DOHH2 (cell line): ENCODE data around the gene C16orf90.
"Not testable (repeated sequence)": the region's sequence is repeated elsewhere in the genome, so short reads cannot be mapped to it uniquely, and the experiment has no call there.

Experiments used
- H3F3A ChIP-seq: fragments of 200-600 bp; sonication (generic), shearing (Covaris generic); 2 replicates; pipeline ENCODE4 v1.6.0; 2016; ENCODE audit warnings: antibody characterized with exemption, mild to moderate bottlenecking; ENCODE audit not compliant: control insufficient read depth, insufficient read depth
- H3K27ac ChIP-seq: fragments of 200-600 bp; sonication (generic); 2 replicates; pipeline ENCODE4 v1.5.1; 2014; ENCODE audit warnings: low read depth, mild to moderate bottlenecking, low read length, moderate library complexity
- H3K27me3 ChIP-seq: fragments of 200-600 bp; sonication (generic); 2 replicates; pipeline ENCODE4 v1.6.1; 2014; ENCODE audit warnings: mild to moderate bottlenecking, low read length, mixed read lengths; ENCODE audit not compliant: control insufficient read depth
- H3K36me3 ChIP-seq: fragments of 200-600 bp; sonication (generic); 2 replicates; pipeline ENCODE4 v1.6.1; 2014; ENCODE audit warnings: mild to moderate bottlenecking, low read length, moderate library complexity, mixed read lengths; ENCODE audit not compliant: control insufficient read depth
- H3K4me1 ChIP-seq: fragments of 200-600 bp; sonication (generic); 2 replicates; pipeline ENCODE4 v1.6.1; 2014; ENCODE audit warnings: mild to moderate bottlenecking, low read length, mixed read lengths; ENCODE audit not compliant: control insufficient read depth
- H3K4me2 ChIP-seq: fragments of 200-600 bp; sonication (generic); 2 replicates; pipeline ENCODE4 v1.6.0; 2014; ENCODE audit warnings: mild to moderate bottlenecking, low read length, moderate library complexity
- H3K4me3 ChIP-seq: fragments of 200-600 bp; sonication (generic); 2 replicates; pipeline ENCODE4 v1.5.1; 2014; ENCODE audit warnings: mild to moderate bottlenecking, low read length, mixed read lengths
- H3K79me2 ChIP-seq: fragments of 200-600 bp; sonication (generic); 2 replicates; pipeline ENCODE4 v1.6.1; 2014; ENCODE audit warnings: mild to moderate bottlenecking, low read length, mixed read lengths; ENCODE audit not compliant: control insufficient read depth
- H3K9me2 ChIP-seq: fragments of 200-600 bp; sonication (generic); replicated peaks from 2 replicates; pipeline ENCODE4 v1.6.1; 2014; ENCODE audit warnings: mild to moderate bottlenecking, low read length, mixed read lengths; ENCODE audit not compliant: control insufficient read depth
- H3K9me3 ChIP-seq: fragments of 200-600 bp; sonication (generic); 2 replicates; pipeline ENCODE4 v1.6.1; 2014; ENCODE audit warnings: antibody characterized with exemption, low read length, mixed read lengths; ENCODE audit not compliant: control insufficient read depth, insufficient read depth
- H4K20me1 ChIP-seq: fragments of 200-600 bp; sonication (generic); 2 replicates; pipeline ENCODE4 v1.6.0; 2014; ENCODE audit warnings: low read depth, mild to moderate bottlenecking, antibody characterized with exemption, low read length, moderate library complexity; ENCODE audit not compliant: control insufficient read depth, insufficient read depth
- EZH2phosphoT487 ChIP-seq: fragments of 200-600 bp; sonication (generic); IDR thresholded peaks from 2 replicates; pipeline ENCODE4 v1.6.1; 2017; ENCODE audit warnings: borderline replicate concordance, mild to moderate bottlenecking, antibody characterized with exemption, low read length, moderate library complexity, mixed read lengths
- TF ChIP-seq, protein P1 (sequence below): fragments of 200-600 bp; sonication (generic); IDR thresholded peaks from one replicate; pipeline ENCODE4 v1.5.1; 2014; ENCODE audit warnings: antibody characterized with exemption, mild to moderate bottlenecking, low read depth, low read length; ENCODE audit not compliant: poor library complexity, severe bottlenecking

Gene C16orf90

DNA sequence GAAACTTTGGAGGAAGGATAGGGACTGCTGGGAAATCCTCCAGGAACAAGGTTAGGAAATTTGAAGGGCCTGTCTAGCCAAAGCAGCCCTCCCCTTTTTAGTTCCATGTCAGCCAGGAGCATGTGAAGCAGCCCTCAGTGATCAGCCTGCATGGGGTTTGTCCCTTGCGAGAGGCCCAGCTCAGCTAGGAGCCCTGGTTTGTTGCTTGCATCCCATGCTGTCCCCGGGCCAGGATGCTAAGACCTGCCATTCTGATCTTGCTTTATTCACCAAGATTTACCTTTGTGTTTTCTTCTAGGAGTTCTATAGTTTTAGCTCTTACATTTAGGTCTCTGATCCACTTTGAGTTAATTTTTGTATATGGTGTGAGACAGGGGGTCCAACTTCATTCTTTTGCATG is 33.1 kb upstream of the C16orf90 start:
- no peak for TF ChIP-seq EZH2phosphoT487
- TF ChIP-seq, protein P1, sequence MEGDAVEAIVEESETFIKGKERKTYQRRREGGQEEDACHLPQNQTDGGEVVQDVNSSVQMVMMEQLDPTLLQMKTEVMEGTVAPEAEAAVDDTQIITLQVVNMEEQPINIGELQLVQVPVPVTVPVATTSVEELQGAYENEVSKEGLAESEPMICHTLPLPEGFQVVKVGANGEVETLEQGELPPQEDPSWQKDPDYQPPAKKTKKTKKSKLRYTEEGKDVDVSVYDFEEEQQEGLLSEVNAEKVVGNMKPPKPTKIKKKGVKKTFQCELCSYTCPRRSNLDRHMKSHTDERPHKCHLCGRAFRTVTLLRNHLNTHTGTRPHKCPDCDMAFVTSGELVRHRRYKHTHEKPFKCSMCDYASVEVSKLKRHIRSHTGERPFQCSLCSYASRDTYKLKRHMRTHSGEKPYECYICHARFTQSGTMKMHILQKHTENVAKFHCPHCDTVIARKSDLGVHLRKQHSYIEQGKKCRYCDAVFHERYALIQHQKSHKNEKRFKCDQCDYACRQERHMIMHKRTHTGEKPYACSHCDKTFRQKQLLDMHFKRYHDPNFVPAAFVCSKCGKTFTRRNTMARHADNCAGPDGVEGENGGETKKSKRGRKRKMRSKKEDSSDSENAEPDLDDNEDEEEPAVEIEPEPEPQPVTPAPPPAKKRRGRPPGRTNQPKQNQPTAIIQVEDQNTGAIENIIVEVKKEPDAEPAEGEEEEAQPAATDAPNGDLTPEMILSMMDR = no peak
- no peaks in the 10 kb centered on the region for H3K9me3 ChIP-seq
- H3K36me3 ChIP-seq = peaks cover 26% of the 10 kb centered on the region
- H3K4me1 ChIP-seq = peaks cover 32% of the 10 kb centered on the region
- no peaks in the 10 kb centered on the region for H3K27me3 ChIP-seq
- H3F3A ChIP-seq = peaks cover 6% of the 10 kb centered on the region
- H3K4me3 ChIP-seq = no peak overlapping the region
- H3K27ac ChIP-seq = no peak overlapping the region
- no peak overlapping the region for H3K4me2 ChIP-seq
- H3K79me2 ChIP-seq = no peaks in the 10 kb centered on the region
- H4K20me1 ChIP-seq = no peaks in the 10 kb centered on the region
- no peaks in the 10 kb centered on the region for H3K9me2 ChIP-seq

DNA sequence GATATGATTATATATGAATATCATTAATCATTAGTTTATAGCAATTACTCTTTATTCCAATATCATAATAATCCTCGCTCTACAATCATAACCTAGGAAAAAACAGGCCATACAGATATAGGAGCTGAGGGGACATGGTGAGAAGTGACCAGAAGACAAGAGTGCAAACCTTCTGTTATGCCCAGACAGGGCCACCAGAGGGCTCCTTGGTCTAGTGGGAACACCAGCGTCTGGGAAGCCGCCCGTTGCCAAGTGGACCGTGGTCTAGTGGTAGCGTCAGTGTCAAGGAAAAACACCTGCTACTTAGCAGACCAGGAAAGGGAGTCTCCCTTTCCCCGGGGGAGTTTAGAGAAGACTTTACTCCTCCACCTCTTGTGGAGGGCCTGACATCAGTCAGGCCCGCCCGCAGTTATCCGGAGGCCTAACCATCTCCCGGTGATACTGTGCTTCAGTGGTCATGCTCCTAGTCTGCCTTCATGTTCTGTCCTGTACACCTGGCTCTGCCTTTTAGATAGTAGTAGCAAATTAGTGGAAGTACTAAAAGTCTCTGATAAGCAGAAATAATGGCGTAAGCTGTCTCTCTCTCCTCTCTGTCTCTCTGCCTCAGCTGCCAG is 32.0 kb upstream of the C16orf90 start:
- not testable (repeated sequence) for H3K9me3 ChIP-seq, H3K27ac ChIP-seq, H3K4me3 ChIP-seq, H3K27me3 ChIP-seq, H3K4me2 ChIP-seq, H4K20me1 ChIP-seq, H3K79me2 ChIP-seq, H3K9me2 ChIP-seq
- Histone ChIP-seq H3F3A (peaks cover 11% of the 10 kb centered on the region), H3K36me3 (peaks cover 29% of the 10 kb centered on the region), H3K4me1 (peaks cover 32% of the 10 kb centered on the region)
- TF ChIP-seq, protein P1 = peak; percentile 57

DNA sequence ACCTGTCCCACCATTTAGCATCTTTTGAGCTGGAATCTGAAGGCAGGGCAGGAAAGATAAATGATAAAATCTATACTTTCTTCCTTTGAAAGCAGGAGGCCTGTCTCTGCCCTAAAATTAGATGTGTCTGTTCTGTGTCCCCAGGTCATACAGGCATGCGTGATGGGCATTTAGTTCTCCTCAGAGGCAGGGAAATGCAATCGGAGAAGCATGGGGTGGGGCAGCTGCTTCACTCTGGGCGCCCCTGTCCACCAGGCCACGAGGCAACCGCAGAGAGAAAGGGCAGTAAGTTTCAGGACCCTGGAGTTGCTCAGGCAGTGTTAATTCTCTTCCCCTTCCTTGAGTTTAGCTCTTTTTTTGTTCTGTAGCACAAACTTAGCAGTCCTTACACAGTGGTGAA is 30.7 kb upstream of the C16orf90 start:
- H3K4me1 ChIP-seq = peaks cover 32% of the 10 kb centered on the region
- no peaks in the 10 kb centered on the region for H3K9me3 ChIP-seq
- peak overlapping the region; percentile 38 for H3K4me2 ChIP-seq
- no peaks in the 10 kb centered on the region for H3K79me2 ChIP-seq
- peaks cover 29% of the 10 kb centered on the region for H3K36me3 ChIP-seq
- H3K9me2 ChIP-seq = no peaks in the 10 kb centered on the region
- H3K4me3 ChIP-seq = peak overlapping the region; percentile 43
- H3K27ac ChIP-seq = peak overlapping the region; percentile 18; the same call in 1 of the 2 replicates
- H3K27me3 ChIP-seq = no peaks in the 10 kb centered on the region
- TF ChIP-seq EZH2phosphoT487 = no peak
- TF ChIP-seq, protein P1 = no peak
- H3F3A ChIP-seq = peaks cover 11% of the 10 kb centered on the region
- no peaks in the 10 kb centered on the region for H4K20me1 ChIP-seq

DNA sequence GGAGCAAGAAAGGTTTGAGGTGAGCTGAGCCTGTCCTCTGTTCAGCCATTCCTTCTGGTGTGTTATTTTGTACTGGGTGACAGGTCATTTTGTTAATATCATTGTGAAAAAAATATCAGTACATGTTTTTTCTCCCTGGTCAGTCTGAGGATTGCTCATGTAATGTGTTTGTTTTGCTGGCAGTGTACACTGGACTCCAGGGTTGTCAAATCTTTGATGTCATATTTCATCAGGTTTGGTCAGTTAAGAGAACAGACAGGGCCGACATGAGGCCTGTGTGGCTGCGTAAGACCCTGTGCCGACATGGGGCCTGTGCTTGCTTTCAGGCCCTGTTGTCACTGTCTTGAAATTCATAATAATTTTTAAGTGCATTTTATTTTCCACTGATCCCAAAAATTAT is 28.0 kb upstream of the C16orf90 start:
- H3K4me2 ChIP-seq = no peak overlapping the region

More for the DNA sequence above, 28.0 kb upstream of the C16orf90 start:
- TF ChIP-seq EZH2phosphoT487 = no peak
- TF ChIP-seq, protein P1 = no peak
- Histone ChIP-seq H3K79me2 (no peaks in the 10 kb centered on the region), H3K9me3 (no peaks in the 10 kb centered on the region), H3K27ac (no peak overlapping the region), H4K20me1 (no peaks in the 10 kb centered on the region), H3K4me3 (no peak overlapping the region), H3K4me1 (peaks cover 32% of the 10 kb centered on the region), H3K9me2 (no peaks in the 10 kb centered on the region), H3F3A (peaks cover 11% of the 10 kb centered on the region), H3K36me3 (peaks cover 23% of the 10 kb centered on the region), H3K27me3 (no peaks in the 10 kb centered on the region)
